ENCODE data around the gene CCDC157. TPM values are rescaled to one million over a fixed set of nuclear protein-coding genes. Genes with fewer than 3 reads are reported as not detected.

Gene CCDC157
- polyA plus RNA-seq, 1 experiment = 1.6 TPM

DNA sequence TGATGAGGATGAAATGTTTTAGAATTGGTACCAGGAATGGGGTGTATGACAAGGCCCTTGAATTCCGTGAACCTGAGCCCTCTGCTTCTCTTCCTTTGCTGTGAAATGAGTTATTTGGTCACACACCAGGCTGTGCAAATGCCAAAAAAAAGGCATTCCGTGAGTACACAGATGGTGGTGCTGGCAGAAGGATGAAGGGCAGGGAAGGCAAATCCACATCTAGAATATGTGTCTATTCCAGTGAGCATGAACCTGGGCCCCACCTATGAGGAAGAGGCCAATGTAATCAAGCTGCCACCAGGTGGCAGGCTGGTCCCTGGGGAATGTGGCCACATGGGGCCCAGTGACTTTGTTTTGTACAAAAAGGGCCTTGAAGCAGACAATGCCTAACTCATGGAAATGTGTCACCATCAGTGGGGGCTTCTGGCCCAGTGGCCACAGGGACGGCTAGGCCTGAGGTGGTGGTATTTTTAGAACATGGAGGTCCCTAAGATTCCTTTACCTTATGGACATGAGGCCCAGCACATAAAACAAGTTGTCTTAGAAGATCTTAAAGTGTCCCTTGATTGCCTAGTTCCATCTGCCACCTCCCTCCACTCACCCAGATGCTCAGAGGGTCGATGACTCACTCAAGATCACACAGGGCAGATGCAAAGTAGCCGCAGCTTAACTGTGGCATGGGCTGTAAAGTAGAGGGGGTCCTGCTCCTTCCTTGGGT lies 34.3 kb downstream of the CCDC157 start:
- Histone ChIP-seq H3K4me3 (ENCODE audit: low read depth, low read length) (no peak overlapping the region), H3K27me3 (ENCODE audit: control insufficient read depth, insufficient read depth, low read length) (no peaks in the 10 kb centered on the region), H3K36me3 (ENCODE audit: control insufficient read depth, insufficient read depth, low read length) (no peaks in the 10 kb centered on the region)
- CTCF ChIA-PET = interaction anchor here (0.6 to 19.7 kb wide), 22 partner anchors 11 to 364 kb away, joined by 3 to 204 read pairs (median 6); partner anchors contain the start of genes CASTOR1 and MTFP1
- POLR2A ChIA-PET = no interaction called here
- DNase-seq (ENCODE audit: low read depth) = peak; percentile 15
- TF ChIP-seq, protein P1, sequence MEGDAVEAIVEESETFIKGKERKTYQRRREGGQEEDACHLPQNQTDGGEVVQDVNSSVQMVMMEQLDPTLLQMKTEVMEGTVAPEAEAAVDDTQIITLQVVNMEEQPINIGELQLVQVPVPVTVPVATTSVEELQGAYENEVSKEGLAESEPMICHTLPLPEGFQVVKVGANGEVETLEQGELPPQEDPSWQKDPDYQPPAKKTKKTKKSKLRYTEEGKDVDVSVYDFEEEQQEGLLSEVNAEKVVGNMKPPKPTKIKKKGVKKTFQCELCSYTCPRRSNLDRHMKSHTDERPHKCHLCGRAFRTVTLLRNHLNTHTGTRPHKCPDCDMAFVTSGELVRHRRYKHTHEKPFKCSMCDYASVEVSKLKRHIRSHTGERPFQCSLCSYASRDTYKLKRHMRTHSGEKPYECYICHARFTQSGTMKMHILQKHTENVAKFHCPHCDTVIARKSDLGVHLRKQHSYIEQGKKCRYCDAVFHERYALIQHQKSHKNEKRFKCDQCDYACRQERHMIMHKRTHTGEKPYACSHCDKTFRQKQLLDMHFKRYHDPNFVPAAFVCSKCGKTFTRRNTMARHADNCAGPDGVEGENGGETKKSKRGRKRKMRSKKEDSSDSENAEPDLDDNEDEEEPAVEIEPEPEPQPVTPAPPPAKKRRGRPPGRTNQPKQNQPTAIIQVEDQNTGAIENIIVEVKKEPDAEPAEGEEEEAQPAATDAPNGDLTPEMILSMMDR (IDR thresholded peaks at IDR 0.05; ENCODE audit: insufficient read depth, low read depth, low read length) = peak; percentile 85

DNA sequence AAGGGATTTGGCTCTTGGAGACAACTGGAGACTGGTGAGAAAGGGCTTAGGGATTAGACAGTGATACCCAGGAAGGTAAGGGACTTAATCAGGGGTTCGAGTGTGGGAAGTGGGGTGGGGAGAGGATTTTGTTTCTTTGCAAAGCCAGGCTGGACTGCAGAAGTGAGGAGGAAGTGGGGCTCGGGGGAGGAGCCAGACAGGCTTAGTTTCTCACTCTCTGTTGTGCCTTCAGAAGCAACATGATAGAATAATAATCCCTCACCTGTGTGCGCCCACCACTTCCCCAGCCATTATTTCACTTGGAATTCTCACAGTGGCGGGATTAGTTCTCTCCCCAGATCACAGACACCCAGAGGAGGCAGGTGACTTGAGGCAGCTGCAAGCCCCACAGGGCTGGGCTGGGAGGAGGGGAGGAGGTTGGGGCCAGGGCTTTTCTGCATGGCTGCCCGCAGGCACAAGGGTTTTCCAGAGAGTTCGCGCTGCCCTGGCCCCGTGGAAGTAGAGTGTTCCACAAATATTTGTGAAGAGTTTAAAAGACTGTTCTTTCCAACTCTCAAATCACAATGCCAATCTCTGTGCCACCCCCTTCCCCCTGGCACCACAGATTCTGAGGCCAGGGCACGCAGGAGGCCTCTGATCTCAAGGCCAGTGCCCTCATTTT lies 36.0 kb downstream of the CCDC157 start:
- Histone ChIP-seq H3K36me3 (ENCODE audit: control insufficient read depth, insufficient read depth, low read length) (no peaks in the 10 kb centered on the region), H3K4me3 (ENCODE audit: low read depth, low read length) (no peak overlapping the region), H3K27me3 (ENCODE audit: control insufficient read depth, insufficient read depth, low read length) (no peaks in the 10 kb centered on the region)
- ChIA-PET CTCF (interaction anchor here (0.6 to 19.7 kb wide), 11 partner anchors 31 to 137 kb away, joined by 3 to 204 read pairs (median 14); partner anchors contain the start of genes CASTOR1 and MTFP1), POLR2A (no interaction called here)
- TF ChIP-seq, protein P1 (IDR thresholded peaks at IDR 0.05; ENCODE audit: insufficient read depth, low read depth, low read length) = no peak
- no peak for DNase-seq (ENCODE audit: low read depth)

DNA sequence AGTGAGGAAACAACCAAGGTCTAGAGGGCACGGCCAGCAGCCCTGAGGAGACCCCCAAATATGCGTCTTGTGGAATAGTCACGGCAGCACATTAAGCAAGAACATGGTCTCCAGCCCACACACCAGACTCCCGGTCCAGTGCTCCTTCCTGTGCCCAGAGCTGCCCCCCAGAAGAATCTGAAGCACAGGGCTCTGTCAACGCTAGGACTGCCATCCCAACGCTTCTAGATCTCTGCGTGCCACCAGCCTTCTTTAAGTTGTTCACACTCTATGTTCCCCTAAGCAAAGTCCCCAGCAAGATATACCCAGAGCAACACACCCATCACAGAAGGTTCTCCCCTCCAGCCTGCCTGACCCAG lies 36.5 kb downstream of the CCDC157 start:
- TF ChIP-seq, protein P1 (IDR thresholded peaks at IDR 0.05; ENCODE audit: insufficient read depth, low read depth, low read length) = no peak
- CTCF ChIA-PET = interaction anchor here (0.9 to 19.7 kb wide), 5 partner anchors 9 to 130 kb away, joined by 3 to 204 read pairs (median 6); partner anchors contain the start of genes CASTOR1 and MTFP1
- POLR2A ChIA-PET = no interaction called here

DNA sequence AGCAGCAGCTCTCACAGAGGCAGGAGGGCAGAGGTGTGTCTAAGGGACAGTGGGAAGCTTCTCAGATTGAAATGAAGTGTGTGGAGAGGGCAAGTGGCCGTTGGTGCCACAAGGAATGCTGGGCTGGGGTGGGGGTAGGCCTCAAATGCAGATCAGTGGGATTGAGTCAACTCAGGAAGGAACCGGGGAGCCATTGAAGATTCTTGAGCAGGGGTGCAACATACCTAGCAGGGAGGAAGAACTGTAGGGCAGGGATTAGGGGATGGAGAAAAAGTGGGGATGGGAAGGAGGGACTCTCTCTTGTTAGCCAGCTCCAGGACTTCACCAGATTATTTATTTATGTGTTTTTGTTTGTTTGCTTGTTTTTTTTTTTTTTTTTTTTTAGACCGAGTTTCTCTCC lies 37.1 kb downstream of the CCDC157 start:
- Histone ChIP-seq H3K36me3 (ENCODE audit: control insufficient read depth, insufficient read depth, low read length) (no peaks in the 10 kb centered on the region), H3K27me3 (ENCODE audit: control insufficient read depth, insufficient read depth, low read length) (no peaks in the 10 kb centered on the region), H3K4me3 (ENCODE audit: low read depth, low read length) (no peak overlapping the region)
- DNase-seq (ENCODE audit: low read depth) = no peak
- POLR2A ChIA-PET = no interaction called here
- CTCF ChIA-PET = interaction anchor here (0.9 to 19.7 kb wide), 5 partner anchors 9 to 131 kb away, joined by 3 to 204 read pairs (median 5); partner anchors contain the start of genes CASTOR1 and MTFP1
- TF ChIP-seq, protein P1 (IDR thresholded peaks at IDR 0.05; ENCODE audit: insufficient read depth, low read depth, low read length) = no peak

More for the DNA sequence above, 36.5 kb downstream of the CCDC157 start:
- no peaks in the 10 kb centered on the region for H3K36me3 ChIP-seq (ENCODE audit: control insufficient read depth, insufficient read depth, low read length)
- no peaks in the 10 kb centered on the region for H3K27me3 ChIP-seq (ENCODE audit: control insufficient read depth, insufficient read depth, low read length)
- DNase-seq (ENCODE audit: low read depth) = no peak
- H3K4me3 ChIP-seq (ENCODE audit: low read depth, low read length) = no peak overlapping the region

Measured in BJ (cell line).